GM12801 (cell line): Measurements from ENCODE around the gene PNPLA7.

Experiments used
- CTCF ChIP-seq: IDR thresholded peaks from one replicate; pipeline ENCODE4 v1.5.1; 2011; ENCODE audit warnings: control low read depth; ENCODE audit not compliant: insufficient read length; ENCODE audit errors: extremely low read depth

PNPLA7 gene

GRCh38 chr9:137410891-137411249 lies 139.3 kb downstream of the PNPLA7 start:
- no peak for TF ChIP-seq CTCF
